Lower lobe of right lung (tissue), 2 donors: Measurements from ENCODE around the gene SRBD1. TPM values are rescaled to one million over a fixed set of nuclear protein-coding genes. Genes with fewer than 3 reads are reported as not detected.

ENCODE experiments used
- ATAC-seq, 2 donors: fragments of 200-7000 bp; cut with Tn5 transposase; one replicate each; pipeline ENCODE4 v1.9.1; 2020 to 2022; ENCODE audit warnings: mild to moderate bottlenecking in 2 of 2, moderate library complexity in 2 of 2
- DNase-seq: peaks from one replicate; pipeline ENCODE4 v3.0.0-alpha.2; 2020
- H3K27ac ChIP-seq: fragments of 200-600 bp; one replicate; pipeline ENCODE4 v1.8.0; 2022
- H3K27me3 ChIP-seq: fragments of 200-600 bp; one replicate; pipeline ENCODE4 v1.8.0; 2022; ENCODE audit warnings: low read depth
- H3K36me3 ChIP-seq: fragments of 200-600 bp; one replicate; pipeline ENCODE4 v1.8.0; 2022; ENCODE audit warnings: mild to moderate bottlenecking
- H3K4me1 ChIP-seq: fragments of 200-600 bp; one replicate; pipeline ENCODE4 v1.8.0; 2022
- H3K4me3 ChIP-seq: fragments of 200-600 bp; one replicate; pipeline ENCODE4 v1.8.0; 2022; ENCODE audit warnings: mild to moderate bottlenecking
- H3K9me3 ChIP-seq: fragments of 200-600 bp; one replicate; pipeline ENCODE4 v1.8.0; 2022
- CTCF ChIP-seq: fragments of 200-600 bp; IDR thresholded peaks from one replicate; pipeline ENCODE4 v1.8.0; 2022; ENCODE audit warnings: antibody characterized with exemption, mild to moderate bottlenecking
- intact Hi-C: fragments of 100-400 bp; cut with DNase I; formaldehyde crosslinking; loops from one replicate; pipeline ENCODE4 v1.11.0; 2022
- total RNA-seq: library from RNA; stranded (reverse); fragmentation: NEBNext Ultra II Directional; extraction: Animal tissue kit (Norgen Biotek cat#: 25700); gene quantifications from one replicate; pipeline ENCODE4 v1.2.1, GENCODE V29; 2021
- donor health status: DM: no; HTN: yes; CAD: no; lungs with severe emphysema.

The SRBD1 gene
- total RNA-seq, 1 donor from 2014 or later: 15.4 TPM

DNA sequence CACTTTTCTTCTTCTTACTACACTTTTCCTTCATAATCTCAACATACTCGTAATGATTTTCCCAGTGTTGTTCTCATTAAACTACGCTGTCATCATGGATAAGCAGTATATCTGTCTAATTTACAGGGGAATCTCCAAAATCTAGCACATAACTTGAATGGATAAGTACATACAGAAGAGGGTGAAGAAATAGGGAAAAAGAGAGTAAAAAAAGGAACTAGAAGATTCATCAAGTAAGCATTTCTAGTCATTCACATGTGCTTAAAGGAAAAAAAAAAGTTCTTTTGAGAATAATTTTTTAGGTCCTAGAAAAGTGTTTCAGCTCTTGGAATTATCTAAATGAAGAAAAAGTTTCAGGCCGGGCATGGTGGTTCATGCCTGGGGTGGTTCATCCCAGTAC lies 51.6 kb downstream of the SRBD1 start:
- Histone ChIP-seq H3K27ac (no peak overlapping the region), H3K36me3 (no peaks in the 10 kb centered on the region), H3K9me3 (no peaks in the 10 kb centered on the region), H3K4me1 (no peaks in the 10 kb centered on the region), H3K4me3 (no peak overlapping the region), H3K27me3 (no peaks in the 10 kb centered on the region)
- intact Hi-C loops: no loop called here
- TF ChIP-seq CTCF: no peak
- DNase-seq (no peak), ATAC-seq (no peak)

DNA sequence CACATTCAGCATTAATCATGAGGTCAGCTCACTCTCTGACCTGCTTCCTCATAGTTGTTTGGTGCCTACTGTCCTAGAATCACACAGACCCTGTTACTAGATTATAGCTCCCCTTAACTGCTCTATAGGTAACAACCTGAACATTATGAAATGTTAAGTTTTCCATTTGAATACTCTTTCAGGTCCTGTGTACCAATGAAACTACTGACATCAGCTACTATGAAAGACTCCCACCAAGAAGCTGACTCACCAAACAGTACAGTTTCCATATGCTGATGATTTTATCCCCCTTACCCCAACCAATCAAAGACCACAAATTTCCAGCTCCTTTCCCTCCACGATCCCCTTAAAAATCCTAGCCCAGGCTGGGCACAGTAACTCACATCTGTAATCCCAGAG lies 56.3 kb downstream of the SRBD1 start:
- intact Hi-C loops: no loop called here
- Histone ChIP-seq H3K27ac (no peak overlapping the region), H3K27me3 (no peaks in the 10 kb centered on the region), H3K4me3 (no peak overlapping the region), H3K4me1 (no peaks in the 10 kb centered on the region), H3K36me3 (peaks cover 19% of the 10 kb centered on the region), H3K9me3 (no peaks in the 10 kb centered on the region)
- TF ChIP-seq CTCF: no peak
- no peak for ATAC-seq
- DNase-seq: no peak

GRCh38 chr2:45554073-45554741 lies 56.9 kb downstream of the SRBD1 start:
- no peak for TF ChIP-seq CTCF
- ATAC-seq: no peak
- Histone ChIP-seq H3K27me3 (no peaks in the 10 kb centered on the region), H3K4me3 (no peak overlapping the region), H3K36me3 (peaks cover 19% of the 10 kb centered on the region), H3K9me3 (no peaks in the 10 kb centered on the region), H3K4me1 (no peaks in the 10 kb centered on the region), H3K27ac (no peak overlapping the region)
- no peak for DNase-seq
- intact Hi-C loops: no loop called here

- intact Hi-C loops: no loop called here
- ATAC-seq (no peak), DNase-seq (no peak)
- Histone ChIP-seq H3K27me3 (no peaks in the 10 kb centered on the region), H3K4me3 (no peak overlapping the region), H3K27ac (no peak overlapping the region), H3K36me3 (peaks cover 25% of the 10 kb centered on the region), H3K9me3 (no peaks in the 10 kb centered on the region), H3K4me1 (no peaks in the 10 kb centered on the region)
- TF ChIP-seq CTCF: no peak
These were observed 59.2 kb downstream of the SRBD1 start for GRCh38 chr2:45551862-45552261.

- no peak for DNase-seq
- intact Hi-C loops: no loop called here
- H3K4me1 ChIP-seq: no peaks in the 10 kb centered on the region
- no peak overlapping the region for H3K4me3 ChIP-seq
- no peak overlapping the region for H3K27ac ChIP-seq
- peaks cover 58% of the 10 kb centered on the region for H3K36me3 ChIP-seq
- H3K27me3 ChIP-seq: no peaks in the 10 kb centered on the region
- TF ChIP-seq CTCF: no peak
- ATAC-seq: no peak
- peaks cover 9% of the 10 kb centered on the region for H3K9me3 ChIP-seq
These were observed 65.1 kb downstream of the SRBD1 start for GRCh38 chr2:45545943-45546342.
